ENCODE data around the gene COQ10A.

DNA sequence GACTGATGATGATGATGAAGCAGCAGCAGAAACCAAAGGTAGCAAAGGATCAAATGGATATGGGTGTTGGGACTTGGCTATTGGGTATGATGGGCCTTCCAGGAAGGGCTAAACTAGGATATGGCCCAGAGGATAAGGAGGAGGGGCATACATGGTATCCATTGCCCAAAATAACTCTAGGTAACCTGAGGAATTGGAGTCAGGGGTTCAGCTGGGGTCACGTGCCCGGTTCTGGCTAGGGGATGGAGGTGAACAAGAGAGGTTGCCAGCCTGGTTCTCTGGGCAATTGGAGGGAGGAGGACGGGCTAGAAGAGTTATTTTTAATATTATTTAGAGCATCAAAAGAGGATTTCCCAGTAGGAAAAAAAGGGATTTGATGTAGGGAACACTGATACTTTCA lies 5.8 kb upstream of the COQ10A start:
- TF ChIP-seq, protein P1, sequence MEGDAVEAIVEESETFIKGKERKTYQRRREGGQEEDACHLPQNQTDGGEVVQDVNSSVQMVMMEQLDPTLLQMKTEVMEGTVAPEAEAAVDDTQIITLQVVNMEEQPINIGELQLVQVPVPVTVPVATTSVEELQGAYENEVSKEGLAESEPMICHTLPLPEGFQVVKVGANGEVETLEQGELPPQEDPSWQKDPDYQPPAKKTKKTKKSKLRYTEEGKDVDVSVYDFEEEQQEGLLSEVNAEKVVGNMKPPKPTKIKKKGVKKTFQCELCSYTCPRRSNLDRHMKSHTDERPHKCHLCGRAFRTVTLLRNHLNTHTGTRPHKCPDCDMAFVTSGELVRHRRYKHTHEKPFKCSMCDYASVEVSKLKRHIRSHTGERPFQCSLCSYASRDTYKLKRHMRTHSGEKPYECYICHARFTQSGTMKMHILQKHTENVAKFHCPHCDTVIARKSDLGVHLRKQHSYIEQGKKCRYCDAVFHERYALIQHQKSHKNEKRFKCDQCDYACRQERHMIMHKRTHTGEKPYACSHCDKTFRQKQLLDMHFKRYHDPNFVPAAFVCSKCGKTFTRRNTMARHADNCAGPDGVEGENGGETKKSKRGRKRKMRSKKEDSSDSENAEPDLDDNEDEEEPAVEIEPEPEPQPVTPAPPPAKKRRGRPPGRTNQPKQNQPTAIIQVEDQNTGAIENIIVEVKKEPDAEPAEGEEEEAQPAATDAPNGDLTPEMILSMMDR (IDR thresholded peaks at IDR 0.05), result no peak
- TF ChIP-seq POLR2A (IDR thresholded peaks at IDR 0.05), result no peak

Data from testis (tissue), 2 donors.